Activated T-helper 2 cell treated with anti-CD3 and anti-CD28 coated beads, Interferon-gamma antibody, Interleukin-2, Interleukin-4, amounts not matched to agents 10 μg/mL and 5 μg/mL and 100 μg/mL, durations not matched to agents 14 hours and 24 hours and 36 hours (primary cell): Measurements from ENCODE around the gene MB. TPM values are rescaled to one million over a fixed set of nuclear protein-coding genes. Genes with fewer than 3 reads are reported as not detected.
"Not testable (repeated sequence)": the region's sequence is repeated elsewhere in the genome, so short reads cannot be mapped to it uniquely, and the experiment has no call there.

ENCODE experiments used
- DNase-seq: peaks from one replicate; pipeline ENCODE4 v3.0.0; 2021; ENCODE audit warnings: low spot score
- H3K27ac Mint-ChIP-seq: one replicate; pipeline ENCODE4 v1.8.0; 2021; ENCODE audit warnings: mixed read lengths
- H3K27me3 Mint-ChIP-seq: one replicate; pipeline ENCODE4 v1.8.0; 2021; ENCODE audit warnings: low read depth, mixed read lengths
- H3K36me3 Mint-ChIP-seq: one replicate; pipeline ENCODE4 v1.8.0; 2021; ENCODE audit warnings: low read depth, mixed read lengths
- H3K4me1 Mint-ChIP-seq: one replicate; pipeline ENCODE4 v1.8.0; 2021; ENCODE audit warnings: low read depth, mixed read lengths
- H3K4me3 Mint-ChIP-seq: one replicate; pipeline ENCODE4 v1.8.0; 2021; ENCODE audit warnings: low read depth, mild to moderate bottlenecking, moderate library complexity, mixed read lengths
- H3K9me3 Mint-ChIP-seq: one replicate; pipeline ENCODE4 v1.8.0; 2021; ENCODE audit warnings: mixed read lengths
- intact Hi-C: fragments of 100-400 bp; cut with micrococcal nuclease; formaldehyde crosslinking; loops from one replicate; pipeline ENCODE4 v1.15.1; 2023
- total RNA-seq: library from RNA; stranded (reverse); gene quantifications from 2 replicates; pipeline ENCODE4 v1.2.3, GENCODE V29; 2022

The MB gene
- total RNA-seq, 1 donor from 2014 or later, result 0.50 TPM

DNA sequence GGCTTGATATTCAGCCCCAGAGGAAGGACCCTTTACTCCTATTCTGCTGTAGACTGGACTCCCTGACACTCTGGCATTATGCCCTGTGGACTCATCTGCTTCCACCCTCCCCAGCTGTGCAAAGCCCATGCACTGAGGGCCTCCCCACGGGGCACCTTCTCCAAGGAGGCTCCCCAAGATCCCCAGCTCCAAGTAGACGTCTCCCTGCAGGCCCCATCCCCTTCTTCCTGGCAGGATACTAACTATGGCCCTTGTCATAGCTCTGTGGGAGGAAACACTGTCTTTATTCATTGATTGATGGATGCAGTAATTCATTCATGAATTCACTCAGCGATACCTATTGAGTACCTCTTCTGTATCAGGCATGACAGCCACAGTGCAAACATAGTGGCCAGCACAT, 15.8 kb upstream of the MB start:
- intact Hi-C loops, result no loop called here

GRCh38 chr22:35631597-35631996, 14.5 kb upstream of the MB start:
- Mint-ChIP-seq H3K4me3 (no peak overlapping the region), H3K27me3 (no peaks in the 10 kb centered on the region), H3K27ac (no peak overlapping the region), H3K4me1 (peaks cover 43% of the 10 kb centered on the region), H3K9me3 (peaks cover 4% of the 10 kb centered on the region), H3K36me3 (peaks cover 3% of the 10 kb centered on the region)
- no peak for DNase-seq
- intact Hi-C loops, result loop anchor here (2.0 kb wide), 3 partner anchors 17 to 281 kb away; partner anchors contain the start of gene APOL6

More for the DNA sequence above, 15.8 kb upstream of the MB start:
- Mint-ChIP-seq H3K4me1 (peaks cover 35% of the 10 kb centered on the region), H3K9me3 (peaks cover 4% of the 10 kb centered on the region), H3K27ac (no peak overlapping the region), H3K4me3 (no peak overlapping the region), H3K36me3 (peaks cover 3% of the 10 kb centered on the region), H3K27me3 (no peaks in the 10 kb centered on the region)
- DNase-seq, result no peak

DNA sequence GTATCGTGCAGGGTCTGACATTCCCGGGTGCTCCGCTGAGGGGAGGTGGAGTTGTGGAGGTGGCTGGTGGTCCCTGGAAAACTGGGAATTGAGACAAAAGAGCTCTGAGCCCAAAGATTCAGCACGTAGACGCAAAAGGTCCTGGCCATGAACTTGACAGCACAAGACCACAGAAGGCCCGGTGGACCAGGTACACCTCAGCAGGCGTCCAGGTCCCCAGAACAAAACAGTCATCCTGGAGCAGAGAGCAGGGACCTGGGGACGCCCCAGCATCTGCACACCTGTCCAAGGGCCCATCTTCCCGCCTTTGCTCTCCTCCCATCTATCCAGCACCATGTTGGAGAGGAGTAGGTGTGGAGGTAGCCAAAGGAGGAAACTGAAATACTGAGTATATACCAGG, 13.8 kb upstream of the MB start:
- intact Hi-C loops, result loop anchor here (1.0 to 2.0 kb wide), 4 partner anchors 18 to 280 kb away; partner anchors contain the start of gene APOL6
- Mint-ChIP-seq H3K27ac (peak overlapping the region; percentile 40), H3K9me3 (peaks cover 4% of the 10 kb centered on the region), H3K27me3 (peaks cover 4% of the 10 kb centered on the region), H3K4me1 (peaks cover 43% of the 10 kb centered on the region), H3K36me3 (peaks cover 3% of the 10 kb centered on the region), H3K4me3 (no peak overlapping the region)
- no peak for DNase-seq

DNA sequence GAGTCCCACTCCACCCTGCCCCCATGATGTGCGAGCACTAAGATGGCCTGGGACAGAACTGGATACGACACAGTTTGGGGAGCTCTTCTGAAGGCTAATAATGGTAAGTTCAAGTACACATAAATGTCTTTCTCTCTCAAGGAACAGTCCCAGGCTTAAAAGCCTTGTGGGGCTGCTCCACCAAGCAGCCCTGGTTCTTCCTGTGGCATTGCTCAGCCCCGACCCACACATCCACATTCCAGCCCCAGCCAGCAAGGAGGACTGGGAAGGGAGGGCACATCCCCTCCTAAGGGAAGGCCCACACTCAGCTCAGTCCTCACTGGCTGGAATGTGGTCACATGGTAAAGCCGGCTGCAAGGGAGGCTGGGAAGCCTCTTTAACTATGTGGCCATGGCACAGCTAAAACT, 13.3 kb upstream of the MB start:
- no peak for DNase-seq
- Mint-ChIP-seq H3K27me3 (peaks cover 6% of the 10 kb centered on the region), H3K4me1 (peaks cover 43% of the 10 kb centered on the region), H3K27ac (peak overlapping the region; percentile 40), H3K9me3 (peaks cover 4% of the 10 kb centered on the region), H3K4me3 (no peak overlapping the region), H3K36me3 (peaks cover 3% of the 10 kb centered on the region)
- intact Hi-C loops, result loop anchor here (1.0 to 2.0 kb wide), 4 partner anchors 18 to 280 kb away; partner anchors contain the start of gene APOL6

DNA sequence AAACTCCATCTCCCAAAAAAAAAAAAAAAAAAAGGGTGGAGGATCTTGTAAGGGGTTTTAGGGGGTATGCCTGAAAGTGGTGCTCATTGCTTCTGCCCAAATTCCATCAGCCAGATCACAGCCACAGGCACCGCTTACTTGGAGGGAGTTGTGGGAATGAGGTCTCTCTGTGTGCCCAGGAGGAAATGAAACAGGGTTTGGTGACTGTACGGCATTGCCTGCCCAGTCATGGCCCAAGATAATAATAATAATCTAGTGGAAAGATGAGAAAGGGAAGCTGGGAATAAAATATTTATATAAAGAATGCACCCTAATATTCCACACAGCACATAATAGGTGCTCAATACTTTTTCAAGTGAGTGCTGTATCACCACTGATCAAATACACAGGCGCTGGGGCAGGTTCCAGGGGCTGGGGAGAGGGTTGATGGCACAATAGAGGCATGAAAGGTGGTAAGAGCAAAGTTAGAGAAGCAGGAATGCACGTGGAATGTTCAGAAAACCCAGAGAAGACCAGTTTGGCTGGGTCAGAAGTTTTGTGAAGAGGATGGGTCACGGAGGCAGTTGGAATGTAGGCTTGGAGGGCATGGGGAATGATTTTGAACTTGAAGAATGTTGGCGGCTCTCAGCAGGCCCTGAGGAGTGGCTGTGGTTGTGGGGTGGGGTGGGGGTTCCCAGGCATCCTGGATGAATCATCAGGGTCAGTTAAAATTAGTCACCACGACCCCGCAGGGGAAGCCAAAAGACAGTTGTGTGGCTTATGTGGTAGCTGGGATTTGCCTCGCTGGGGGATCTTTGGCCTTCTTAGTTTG, 12.5 kb upstream of the MB start:
- intact Hi-C loops, result loop anchor here (1.0 to 5.0 kb wide), 6 partner anchors 19 to 438 kb away; partner anchors contain the start of gene APOL6
- peak; percentile 44 for DNase-seq
- Mint-ChIP-seq H3K27ac (peak overlapping the region; percentile 63), H3K27me3 (peaks cover 10% of the 10 kb centered on the region), H3K9me3 (peaks cover 4% of the 10 kb centered on the region), H3K4me3 (no peak overlapping the region), H3K4me1 (peaks cover 38% of the 10 kb centered on the region), H3K36me3 (peaks cover 3% of the 10 kb centered on the region)

DNA sequence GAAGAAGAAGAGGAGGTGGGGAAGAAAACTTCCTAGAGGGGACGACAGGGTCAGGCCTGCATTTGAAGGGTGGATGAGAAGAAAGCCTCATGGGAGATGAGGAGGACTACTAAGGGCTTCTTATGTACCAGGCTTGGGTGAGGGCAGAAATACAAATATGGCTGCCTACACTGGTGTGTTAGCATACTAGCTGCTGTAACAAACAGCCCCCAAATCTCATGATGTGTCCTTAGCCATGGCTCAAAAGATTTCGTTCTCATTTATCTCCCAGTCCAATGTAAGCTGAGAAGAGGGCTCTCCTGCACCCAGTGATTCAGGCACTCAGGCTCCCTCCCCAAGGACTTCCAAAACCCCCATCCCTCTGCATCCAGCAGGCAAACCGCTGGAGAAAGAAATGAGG, 11.6 kb upstream of the MB start:
- Mint-ChIP-seq H3K4me1 (peaks cover 30% of the 10 kb centered on the region), H3K36me3 (peaks cover 3% of the 10 kb centered on the region), H3K9me3 (peaks cover 4% of the 10 kb centered on the region), H3K4me3 (no peak overlapping the region), H3K27ac (no peak overlapping the region), H3K27me3 (peaks cover 13% of the 10 kb centered on the region)
- intact Hi-C loops, result loop anchor here (5.0 kb wide), 2 partner anchors 69 to 439 kb away; no protein-coding TSS in a partner anchor
- no peak for DNase-seq

GRCh38 chr22:35627267-35628041, 10.3 kb upstream of the MB start:
- Mint-ChIP-seq H3K27ac (peak overlapping the region; percentile 24), H3K4me3 (peak overlapping the region; percentile 69), H3K9me3 (peaks cover 4% of the 10 kb centered on the region), H3K36me3 (peaks cover 3% of the 10 kb centered on the region), H3K4me1 (peaks cover 25% of the 10 kb centered on the region), H3K27me3 (peaks cover 13% of the 10 kb centered on the region)
- DNase-seq, result no peak
- intact Hi-C loops, result loop anchor here (1.0 to 5.0 kb wide), 4 partner anchors 70 to 497 kb away; no protein-coding TSS in a partner anchor

DNA sequence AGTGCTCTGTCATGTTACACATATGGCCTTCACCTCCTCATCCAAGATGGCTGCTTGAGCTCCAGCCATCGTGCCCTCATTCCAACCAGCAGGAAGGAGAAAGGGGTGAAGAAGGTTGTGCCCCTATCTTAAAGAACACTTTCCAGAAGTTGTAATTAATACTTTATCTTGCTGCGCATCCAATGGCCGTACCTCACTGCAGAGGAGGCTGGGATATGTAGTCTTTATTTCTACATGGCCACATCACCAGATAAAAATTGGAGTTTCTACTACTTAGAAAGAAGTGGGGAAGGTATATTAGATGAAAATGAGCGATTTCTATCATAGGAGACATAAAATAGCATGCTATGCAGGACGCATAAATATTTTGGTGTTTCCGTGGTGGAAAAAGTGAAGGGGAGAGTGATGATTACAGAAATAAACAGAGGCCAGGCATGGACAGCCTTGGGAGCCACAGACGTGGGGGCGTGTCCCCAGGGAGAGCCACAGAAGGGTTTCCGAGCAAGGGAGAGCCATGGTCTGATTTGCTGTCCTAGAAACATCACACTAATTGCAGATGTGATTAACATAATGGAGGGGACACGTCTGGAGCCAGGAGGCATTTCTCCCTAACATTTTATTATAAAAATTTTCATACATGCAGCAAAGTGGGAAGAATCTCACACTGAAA, 8.8 kb upstream of the MB start:
- peaks cover 13% of the 10 kb centered on the region for H3K27me3 Mint-ChIP-seq
- H3K4me3 Mint-ChIP-seq, result no peak overlapping the region
- H3K9me3 Mint-ChIP-seq, result peaks cover 4% of the 10 kb centered on the region
- intact Hi-C loops, result loop anchor here (5.0 kb wide), 2 partner anchors 71 to 441 kb away; no protein-coding TSS in a partner anchor
- H3K36me3 Mint-ChIP-seq, result peaks cover 3% of the 10 kb centered on the region
- no peak overlapping the region for H3K27ac Mint-ChIP-seq
- DNase-seq, result no peak
- peaks cover 23% of the 10 kb centered on the region for H3K4me1 Mint-ChIP-seq

- no peak overlapping the region for H3K4me3 Mint-ChIP-seq
- intact Hi-C loops, result no loop called here
Observed at GRCh38 chr22:35624547-35624946, 7.4 kb upstream of the MB start.

DNA sequence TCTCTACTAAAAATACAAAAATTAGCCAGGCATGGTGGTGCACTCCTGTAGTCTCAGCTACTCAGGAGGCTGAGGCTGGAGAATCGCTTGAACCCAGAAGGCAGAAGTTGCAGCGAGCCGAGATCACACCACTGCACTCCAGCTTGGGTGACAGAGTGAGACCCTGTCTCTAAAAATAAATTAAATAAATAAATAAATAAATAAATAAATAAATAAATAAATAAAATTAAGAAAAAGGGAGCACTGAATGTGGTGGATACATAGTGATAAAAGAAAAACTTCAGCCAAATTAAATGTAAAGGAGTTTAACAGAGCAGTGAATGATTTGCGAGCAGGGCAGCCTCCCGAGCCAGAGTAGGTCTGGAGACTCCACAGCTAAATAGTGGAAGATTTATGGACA, 6.8 kb upstream of the MB start:
- H3K9me3 Mint-ChIP-seq, H3K4me3 Mint-ChIP-seq, H3K27ac Mint-ChIP-seq, DNase-seq, H3K36me3 Mint-ChIP-seq: not testable (repeated sequence)
- intact Hi-C loops, result loop anchor here (1.0 to 2.0 kb wide), 2 partner anchors 193 to 274 kb away; no protein-coding TSS in a partner anchor
- peaks cover 11% of the 10 kb centered on the region for H3K4me1 Mint-ChIP-seq
- H3K27me3 Mint-ChIP-seq, result peaks cover 14% of the 10 kb centered on the region

More at GRCh38 chr22:35624547-35624946, 7.4 kb upstream of the MB start:
- peaks cover 14% of the 10 kb centered on the region for H3K4me1 Mint-ChIP-seq
- peaks cover 3% of the 10 kb centered on the region for H3K36me3 Mint-ChIP-seq
- H3K27ac Mint-ChIP-seq, result no peak overlapping the region
- H3K9me3 Mint-ChIP-seq, result peaks cover 4% of the 10 kb centered on the region
- DNase-seq, result no peak
- peaks cover 13% of the 10 kb centered on the region for H3K27me3 Mint-ChIP-seq

DNA sequence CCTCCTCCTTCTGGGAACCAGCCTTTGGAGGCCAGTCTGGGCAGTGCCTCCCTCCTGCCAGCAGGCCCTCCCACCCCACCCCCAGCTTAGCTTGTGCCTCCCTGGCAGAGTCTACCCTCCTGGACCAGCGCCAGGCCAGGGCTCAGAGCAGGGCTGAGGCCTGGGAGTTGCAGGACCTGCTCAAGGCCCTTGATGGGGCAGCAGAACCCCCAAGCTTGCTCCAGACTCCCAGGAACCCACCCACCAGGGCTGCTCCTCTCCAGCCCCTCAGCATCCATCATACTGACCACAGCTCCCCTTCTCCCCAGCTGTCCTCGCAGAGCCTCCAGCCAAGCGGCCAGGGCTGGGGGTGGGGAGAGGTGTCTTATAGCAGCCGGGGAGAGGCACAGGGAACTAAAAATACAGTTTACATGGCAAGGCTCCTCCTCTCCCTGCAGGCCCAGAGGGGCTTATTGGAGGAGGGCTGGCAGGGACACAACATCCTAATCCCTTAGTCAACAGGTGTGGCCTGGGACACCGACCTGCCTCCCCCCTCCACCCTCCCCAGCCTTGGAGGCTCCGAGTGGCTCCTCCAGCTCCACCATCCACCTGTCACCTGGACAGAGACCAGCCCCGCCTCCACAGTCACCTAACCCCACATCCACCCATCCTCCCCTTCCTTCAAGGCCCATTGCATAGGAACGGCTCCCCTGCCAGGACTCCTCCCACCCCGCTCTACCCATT, 5.2 kb upstream of the MB start:
- Mint-ChIP-seq H3K36me3 (no peaks in the 10 kb centered on the region), H3K9me3 (no peaks in the 10 kb centered on the region), H3K27me3 (peaks cover 14% of the 10 kb centered on the region), H3K4me3 (no peak overlapping the region), H3K27ac (no peak overlapping the region), H3K4me1 (peaks cover 4% of the 10 kb centered on the region)
- intact Hi-C loops, result loop anchor here (2.0 kb wide), 1 partner anchor 192 kb away; no protein-coding TSS in a partner anchor
- DNase-seq, result no peak

- H3K4me1 Mint-ChIP-seq, result peaks cover 6% of the 10 kb centered on the region
- no peaks in the 10 kb centered on the region for H3K36me3 Mint-ChIP-seq
- no peak overlapping the region for H3K27ac Mint-ChIP-seq
- DNase-seq, result no peak
- intact Hi-C loops, result no loop called here
- no peak overlapping the region for H3K4me3 Mint-ChIP-seq
- H3K9me3 Mint-ChIP-seq, result no peaks in the 10 kb centered on the region
- H3K27me3 Mint-ChIP-seq, result peaks cover 15% of the 10 kb centered on the region
Observed at GRCh38 chr22:35621451-35621850, 4.3 kb upstream of the MB start.
